GM19035 (cell line): ENCODE results near the gene PODNL1.
"Not testable (repeated sequence)": the region's sequence is repeated elsewhere in the genome, so short reads cannot be mapped to it uniquely, and the experiment has no call there.

Experiments
- ATAC-seq: cut with Tn5 transposase; IDR thresholded peaks from one replicate; pipeline ENCODE4 v1.9.1; 2021; ENCODE audit not compliant: unreplicated experiment

Gene PODNL1

DNA sequence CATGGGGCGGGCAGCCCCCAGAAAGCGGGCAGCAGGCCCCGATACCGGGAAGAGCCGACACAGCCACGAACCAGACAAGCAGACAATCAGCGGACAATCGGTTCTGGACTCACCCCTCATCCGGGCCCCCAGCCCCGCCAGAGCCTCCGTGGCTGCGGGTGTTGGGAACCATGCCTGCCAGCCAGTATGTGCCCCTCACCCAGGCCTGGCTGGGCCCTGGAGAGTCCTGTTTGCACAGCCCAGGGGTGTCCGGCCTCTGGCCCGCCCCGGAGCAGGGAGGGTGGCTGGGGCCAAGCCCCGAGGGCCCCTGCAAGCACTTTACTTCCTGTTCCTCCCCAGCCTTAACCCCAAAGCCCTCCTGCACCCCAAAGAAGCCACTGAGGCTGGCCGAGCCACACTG, 7.8 kb downstream of the PODNL1 start:
- ATAC-seq: no peak

DNA sequence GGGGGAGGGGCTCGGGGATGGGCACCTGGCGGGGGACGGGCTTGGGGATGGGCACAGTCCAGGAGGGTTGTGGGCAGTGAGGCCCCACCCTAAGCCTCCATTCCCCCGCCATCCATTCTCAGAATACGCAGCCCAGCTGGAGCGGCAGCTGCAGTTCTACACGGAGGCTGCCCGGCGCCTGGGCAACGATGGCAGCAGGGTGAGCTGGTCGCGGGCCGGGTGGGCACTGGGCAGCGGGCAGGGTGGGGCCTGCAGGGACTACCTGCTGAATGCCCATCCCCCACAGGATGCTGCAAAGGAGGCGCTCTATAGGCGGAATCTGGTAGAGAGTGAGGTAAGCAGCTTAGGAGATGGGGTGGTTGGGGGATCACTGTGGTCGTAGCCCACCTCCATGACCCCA, 8.3 kb downstream of the PODNL1 start:
- ATAC-seq: no peak

DNA sequence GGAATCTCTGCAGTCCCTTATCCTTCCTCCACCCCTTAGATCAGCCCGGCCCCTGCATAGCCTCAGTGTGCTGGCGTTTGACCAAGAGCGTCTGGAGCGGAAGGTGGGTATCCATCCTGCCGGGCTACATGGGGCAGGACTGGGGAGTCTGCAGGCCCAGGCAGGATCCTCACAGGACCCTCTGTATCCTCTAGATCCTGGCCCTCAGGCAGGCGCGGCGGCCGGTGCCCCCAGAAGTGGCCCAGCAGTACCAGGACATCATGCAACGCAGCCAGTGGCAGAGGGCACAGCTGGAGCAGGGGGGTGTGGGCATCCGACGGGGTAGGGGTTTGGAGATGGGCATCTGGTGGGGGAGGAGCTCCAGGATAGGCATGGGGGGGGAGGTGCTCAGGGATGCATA, 8.9 kb downstream of the PODNL1 start:
- no peak for ATAC-seq

- ATAC-seq: no peak
Observed at GRCh38 chr19:13926715-13927114, 11.5 kb downstream of the PODNL1 start.

DNA sequence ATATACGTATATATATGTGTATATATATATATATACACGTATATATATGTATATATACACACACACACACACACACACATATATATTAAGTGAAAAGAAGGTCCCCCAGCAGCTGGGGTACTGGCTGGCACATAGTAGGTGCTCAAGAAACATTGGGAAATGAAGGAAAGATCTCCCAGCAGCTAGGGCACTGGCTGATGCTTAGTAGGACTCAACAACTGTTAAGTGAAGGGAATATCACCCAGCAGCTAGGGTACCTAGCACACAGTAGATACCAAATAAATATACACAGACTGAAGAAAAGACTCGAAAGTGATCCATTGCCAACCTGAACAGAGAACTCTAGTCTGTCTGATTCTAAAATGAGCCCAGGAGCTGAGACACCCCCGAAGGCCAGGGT, 12.2 kb downstream of the PODNL1 start:
- no peak for ATAC-seq

DNA sequence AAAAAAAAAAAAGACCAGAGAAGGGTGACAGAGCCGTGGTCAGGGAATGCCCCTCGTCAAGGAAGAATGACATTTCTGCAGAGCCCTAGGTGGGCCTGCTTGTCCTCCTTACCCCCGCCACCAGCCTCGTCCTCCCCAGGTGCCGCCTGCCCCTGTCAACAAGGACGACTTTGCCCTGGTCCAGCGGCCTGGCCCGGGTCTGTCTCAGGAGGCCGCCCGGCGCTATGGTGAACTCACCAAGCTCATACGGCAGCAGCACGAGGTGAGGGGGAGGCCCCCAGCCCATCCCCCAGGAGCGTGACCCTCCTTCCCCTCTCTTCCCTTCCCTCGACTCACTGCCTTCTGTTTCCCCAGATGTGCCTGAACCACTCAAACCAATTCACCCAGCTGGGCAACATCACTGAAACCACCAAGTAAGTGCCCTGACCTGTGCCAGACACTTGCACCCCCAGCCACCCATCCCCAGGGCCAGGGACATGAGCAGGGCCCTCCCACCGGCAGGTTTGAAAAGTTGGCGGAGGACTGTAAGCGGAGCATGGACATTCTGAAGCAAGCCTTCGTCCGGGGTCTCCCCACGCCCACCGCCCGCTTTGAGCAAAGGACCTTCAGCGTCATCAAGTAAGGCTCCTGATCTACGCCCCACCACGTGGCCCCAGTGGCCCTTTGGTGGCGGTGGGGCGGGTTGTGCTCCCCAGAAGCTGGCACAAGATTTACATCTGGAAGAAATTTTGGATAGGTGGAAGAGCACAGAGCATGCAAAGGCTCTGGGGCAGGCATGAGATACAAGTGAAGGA, 14.8 kb downstream of the PODNL1 start:
- ATAC-seq: no peak

- ATAC-seq: not testable (repeated sequence)
Observed at GRCh38 chr19:13922118-13922517, 16.1 kb downstream of the PODNL1 start.

- ATAC-seq: no peak
Observed at GRCh38 chr19:13920940-13921747, 17.1 kb downstream of the PODNL1 start.

- ATAC-seq: no peak
Observed at GRCh38 chr19:13920524-13920923, 17.7 kb downstream of the PODNL1 start.

DNA sequence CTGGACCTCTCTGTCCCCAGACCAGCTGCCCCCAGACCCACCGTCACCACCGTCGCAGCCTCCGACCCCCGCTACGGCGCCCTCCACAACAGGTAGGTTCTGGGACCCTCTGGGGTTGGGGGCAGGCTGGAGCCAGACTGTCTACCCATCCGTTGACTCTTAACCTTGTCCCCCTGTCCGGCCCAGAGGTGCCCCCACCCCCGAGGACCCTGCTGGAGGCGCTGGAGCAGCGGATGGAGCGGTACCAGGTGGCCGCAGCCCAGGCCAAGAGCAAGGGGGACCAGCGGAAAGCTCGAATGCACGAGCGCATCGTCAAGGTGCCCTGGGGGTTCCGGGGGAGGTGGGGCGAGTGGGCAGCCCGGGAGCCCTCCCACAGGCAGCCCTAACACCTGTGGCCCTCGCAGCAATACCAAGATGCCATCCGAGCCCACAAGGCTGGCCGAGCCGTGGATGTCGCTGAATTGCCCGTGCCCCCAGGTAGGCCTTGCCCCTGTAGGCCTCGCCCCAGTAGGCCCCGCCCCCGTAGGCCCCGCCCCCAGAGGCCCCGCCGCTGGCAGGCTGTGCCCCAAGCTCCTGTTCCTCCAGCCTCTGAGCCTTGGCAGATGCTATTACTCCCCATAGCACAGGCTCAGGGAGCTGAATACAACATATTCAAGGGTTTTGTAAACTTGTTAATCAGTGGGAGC, 19.3 kb downstream of the PODNL1 start:
- no peak for ATAC-seq

DNA sequence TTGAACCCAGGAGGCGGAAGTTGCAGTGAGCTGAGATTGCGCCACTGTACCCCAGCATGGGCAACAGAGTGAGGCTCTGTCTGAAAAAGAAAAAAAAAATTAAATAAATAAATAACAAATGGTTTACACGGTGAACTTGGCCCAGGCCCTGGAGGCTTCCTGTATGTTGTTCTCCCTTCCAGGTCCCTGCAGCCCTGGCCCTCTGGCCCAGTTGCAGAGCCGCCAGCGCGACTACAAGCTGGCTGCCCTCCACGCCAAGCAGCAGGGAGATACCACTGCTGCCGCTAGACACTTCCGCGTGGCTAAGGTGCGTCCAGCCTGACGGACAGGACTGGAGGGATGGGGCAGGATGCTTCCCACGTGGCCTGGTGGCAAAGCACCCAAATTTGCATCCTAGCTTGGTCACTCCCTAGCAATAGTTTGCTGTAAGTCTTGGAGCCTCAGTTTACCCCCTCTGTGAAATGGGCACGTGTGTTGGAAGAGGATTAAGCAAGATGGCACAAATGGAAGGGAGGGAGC, 20.3 kb downstream of the PODNL1 start:
- no peak for ATAC-seq

GRCh38 chr19:13914777-13915176, 23.4 kb downstream of the PODNL1 start:
- no peak for ATAC-seq

DNA sequence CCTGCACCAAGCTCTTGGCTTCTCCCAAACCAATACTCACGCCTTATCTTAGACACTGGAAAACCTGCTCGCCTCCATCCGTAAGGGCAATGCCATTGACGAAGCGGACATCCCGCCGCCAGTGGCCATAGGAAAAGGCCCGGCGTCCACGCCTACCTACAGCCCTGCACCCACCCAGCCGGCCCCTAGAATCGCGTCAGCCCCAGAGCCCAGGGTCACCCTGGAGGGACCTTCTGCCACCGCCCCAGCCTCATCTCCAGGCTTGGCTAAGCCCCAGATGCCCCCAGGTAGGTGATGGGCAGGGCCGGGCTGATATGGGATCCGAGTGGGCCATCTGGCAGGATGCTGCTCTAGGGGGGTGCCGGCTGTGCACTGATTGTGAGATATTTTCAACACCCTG, 24.9 kb downstream of the PODNL1 start:
- no peak for ATAC-seq

GRCh38 chr19:13909430-13909829, 28.8 kb downstream of the PODNL1 start:
- no peak for ATAC-seq

DNA sequence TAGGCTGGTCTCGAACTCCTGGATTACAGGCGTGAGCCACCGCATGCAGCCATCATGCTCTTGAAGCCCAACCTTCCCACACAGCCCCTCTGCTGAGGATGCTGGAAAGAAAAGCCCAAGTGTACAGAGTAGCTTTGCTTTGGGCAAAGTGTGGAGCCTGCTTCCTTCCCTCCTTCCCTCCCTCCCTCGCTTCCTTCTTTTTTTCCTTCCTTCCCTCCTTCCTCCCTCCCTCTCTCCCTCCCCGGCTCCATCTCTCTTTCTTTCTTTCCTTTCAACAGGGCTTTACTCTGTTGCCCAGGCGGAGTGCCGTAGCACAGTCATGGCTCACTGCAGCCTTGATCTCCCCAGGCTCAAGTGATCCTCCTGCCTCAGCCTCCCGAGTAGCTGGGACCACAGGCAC, 29.5 kb downstream of the PODNL1 start:
- no peak for ATAC-seq

GRCh38 chr19:13906910-13907309, 31.3 kb downstream of the PODNL1 start:
- ATAC-seq: peak; percentile 5

- peak; percentile 27 for ATAC-seq
Observed at GRCh38 chr19:13906521-13906904, 31.7 kb downstream of the PODNL1 start.

DNA sequence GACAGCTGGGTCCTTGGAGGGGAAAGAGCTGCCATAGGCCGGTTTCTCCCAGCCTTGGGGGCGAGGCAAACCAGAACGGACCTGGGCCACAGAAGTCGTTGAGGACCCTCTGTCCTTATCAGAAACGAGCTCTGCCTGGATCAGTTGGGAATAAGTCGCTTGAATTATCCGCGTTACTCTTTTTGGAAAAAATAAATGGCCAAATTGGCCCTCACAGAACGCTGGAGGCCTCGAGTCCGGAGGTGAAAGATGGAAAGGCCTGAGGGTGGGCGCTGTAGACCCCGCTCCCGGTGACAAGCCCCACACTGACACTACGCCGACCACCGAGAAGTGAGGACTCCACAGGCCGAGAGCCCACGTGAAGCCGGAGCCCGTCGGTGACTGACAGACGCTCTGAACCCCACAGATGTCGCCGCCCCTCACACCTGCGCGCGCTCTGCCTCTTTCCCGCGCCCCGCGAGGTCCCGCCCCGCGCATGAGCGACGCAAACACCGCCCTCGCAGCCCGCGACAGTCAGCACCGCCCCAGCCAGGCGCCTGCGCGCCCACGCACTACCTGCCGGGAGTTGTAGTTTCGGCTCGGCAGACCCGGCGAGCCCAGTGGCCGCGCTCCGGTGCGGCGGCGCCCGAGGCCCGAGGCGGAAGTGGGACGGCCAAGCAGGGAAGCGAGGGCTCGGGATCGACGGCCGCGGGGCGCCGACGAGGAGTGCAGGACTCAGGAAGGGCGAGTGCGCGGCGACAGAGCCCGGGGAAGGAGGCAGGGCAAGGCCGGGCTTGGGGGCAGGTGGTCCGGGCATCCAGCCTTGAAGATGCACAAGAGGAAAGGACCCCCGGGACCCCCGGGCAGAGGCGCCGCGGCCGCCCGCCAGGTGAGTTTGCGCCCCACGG, 32.3 kb downstream of the PODNL1 start, which contains the start of the genes BRME1 and CC2D1A:
BRME1 (minus strand) TSS at position 484 of the 887 bp plus-strand sequence. CDS start 1,225 bp downstream, outside the sequence.
CC2D1A (plus strand) TSS at position 568 of the 887 bp plus-strand sequence; CDS start at position 809, 241 bp downstream.
- peak; percentile 91 for ATAC-seq

GRCh38 chr19:13902993-13903555, 35.1 kb downstream of the PODNL1 start:
- no peak for ATAC-seq
